IgD-negative memory B cell (primary cell): ENCODE measurements around the gene SHC4. TPM values are rescaled to one million over a fixed set of nuclear protein-coding genes. Genes with fewer than 3 reads are reported as not detected.
A peak's percentile ranks its signal among the peaks of the same experiment; 100 is the strongest.
"Not testable (repeated sequence)": the region's sequence is repeated elsewhere in the genome, so short reads cannot be mapped to it uniquely, and the experiment has no call there.

Experiments
- H3K27ac Mint-ChIP-seq, 3 donors: one replicate each; pipeline ENCODE4 v1.8.0; 2020 to 2022; ENCODE audit warnings: mild to moderate bottlenecking in 3 of 3, mixed read lengths in 3 of 3, moderate library complexity in 1 of 3
- H3K27me3 Mint-ChIP-seq: one replicate; pipeline ENCODE4 v1.8.0; 2021; ENCODE audit warnings: mixed read lengths
- H3K36me3 Mint-ChIP-seq: one replicate; pipeline ENCODE4 v1.8.0; 2020; ENCODE audit warnings: mild to moderate bottlenecking, mixed read lengths
- H3K4me1 Mint-ChIP-seq, 3 donors: one replicate each; pipeline ENCODE4 v1.8.0; 2020 to 2022; ENCODE audit warnings: mixed read lengths in 3 of 3, mild to moderate bottlenecking in 1 of 3
- H3K4me3 Mint-ChIP-seq, 4 donors: one replicate each; pipeline ENCODE4 v1.8.0; 2020 to 2022; ENCODE audit warnings: mild to moderate bottlenecking in 4 of 4, mixed read lengths in 4 of 4, moderate library complexity in 3 of 4
- H3K9me3 Mint-ChIP-seq, 3 donors: one replicate each; pipeline ENCODE4 v1.8.0; 2020 to 2021; ENCODE audit warnings: mixed read lengths in 3 of 3, mild to moderate bottlenecking in 1 of 3
- polyA plus RNA-seq: library from polyadenylated mRNA; unstranded; fragments of 300-500 nt; fragmentation: Illumina TruSeq; gene quantifications from one replicate; pipeline ENCODE4 v1.2.3, GENCODE V29; 2021

The SHC4 gene
- polyA plus RNA-seq, 1 donor from 2014 or later = not detected

DNA sequence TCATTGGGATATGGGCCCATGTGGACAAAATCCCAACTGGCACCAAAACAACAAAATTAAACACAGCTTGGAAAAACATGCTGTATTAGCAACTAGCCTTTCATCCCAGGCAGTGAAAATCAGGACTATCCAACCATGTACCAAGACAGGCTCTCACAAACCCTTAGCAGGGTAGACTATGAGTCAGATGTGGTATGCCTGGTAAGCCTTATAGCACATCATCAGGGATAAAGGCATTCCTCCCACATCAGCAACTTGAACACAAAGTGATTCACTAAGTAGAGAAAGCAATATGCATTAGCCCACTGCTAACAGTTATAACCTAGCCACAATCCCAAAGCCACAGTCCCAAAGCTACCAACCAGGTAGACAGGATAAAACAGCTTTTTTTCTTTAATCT lies 160.9 kb downstream of the SHC4 start:
- Mint-ChIP-seq H3K36me3 (peaks cover 1% of the 10 kb centered on the region), H3K27ac (no peak overlapping the region), H3K9me3 (no peaks in the 10 kb centered on the region), H3K4me3 (no peak overlapping the region), H3K4me1 (peaks cover 10 to 22% (median 20%) of the 10 kb centered on the region in 3 donors), H3K27me3 (no peaks in the 10 kb centered on the region)

DNA sequence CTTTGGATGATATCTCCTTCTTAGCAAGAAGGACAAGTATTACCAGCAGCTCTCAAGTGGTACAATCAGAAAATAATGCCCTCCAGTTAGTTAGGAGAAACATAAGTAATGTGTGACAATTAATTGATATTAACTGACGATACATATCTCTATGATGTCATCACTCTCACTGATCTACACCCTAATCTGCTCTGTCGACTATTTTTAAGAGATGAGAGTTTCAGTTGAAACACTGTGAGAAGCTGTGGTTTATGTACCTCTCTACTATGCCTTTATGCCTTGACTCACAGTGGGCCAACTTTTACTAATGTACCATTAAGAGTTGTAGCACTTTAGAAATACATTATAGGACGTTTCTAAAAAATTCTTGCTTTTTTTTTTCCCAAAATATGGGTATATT lies 161.5 kb downstream of the SHC4 start:
- H3K9me3 Mint-ChIP-seq = no peaks in the 10 kb centered on the region
- no peak overlapping the region for H3K4me3 Mint-ChIP-seq
- H3K36me3 Mint-ChIP-seq = peaks cover 1% of the 10 kb centered on the region
- H3K27me3 Mint-ChIP-seq = no peaks in the 10 kb centered on the region
- peaks cover 10 to 22% (median 22%) of the 10 kb centered on the region in 3 donors for H3K4me1 Mint-ChIP-seq
- H3K27ac Mint-ChIP-seq = no peak overlapping the region

DNA sequence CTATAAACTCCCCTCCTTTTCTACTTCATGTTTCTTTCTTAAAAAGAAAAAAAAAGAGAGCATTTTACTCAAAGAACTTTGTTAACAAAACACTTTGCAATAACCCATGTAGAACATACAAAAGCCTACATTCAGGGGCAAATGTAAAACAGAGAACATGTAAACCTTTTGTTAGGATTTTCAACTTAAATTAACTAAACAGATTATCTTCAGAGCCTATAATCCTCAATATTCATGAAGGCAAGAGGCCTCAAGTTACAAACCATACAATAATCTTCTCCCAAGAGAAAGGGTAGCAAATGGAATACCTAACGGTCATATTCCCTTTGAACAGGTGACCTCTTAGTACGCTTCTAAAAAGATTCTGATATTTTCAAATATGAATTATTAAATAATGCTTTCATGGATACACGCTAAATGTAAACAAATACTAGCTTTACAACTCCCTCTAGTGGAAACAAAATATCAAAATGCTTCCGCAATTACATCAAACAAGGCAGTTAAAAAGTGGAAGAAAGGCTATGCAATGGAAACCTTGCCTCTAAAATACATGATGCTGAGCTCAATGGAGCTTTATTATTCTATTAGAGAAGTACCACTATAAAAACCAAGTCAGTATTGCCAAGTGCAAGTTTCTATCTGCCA lies 162.8 kb downstream of the SHC4 start:
- Mint-ChIP-seq H3K4me1 (peaks cover under 1 to 16% (median 11%) of the 10 kb centered on the region in 3 donors), H3K4me3 (no peak overlapping the region), H3K36me3 (peaks cover 1% of the 10 kb centered on the region), H3K27ac (no peak overlapping the region), H3K27me3 (no peaks in the 10 kb centered on the region), H3K9me3 (no peaks in the 10 kb centered on the region)

- Mint-ChIP-seq H3K4me3 (no peak overlapping the region), H3K36me3 (no peaks in the 10 kb centered on the region), H3K9me3 (no peaks in the 10 kb centered on the region), H3K27ac (no peak overlapping the region), H3K27me3 (no peaks in the 10 kb centered on the region), H3K4me1 (peaks cover 1 to 18% (median 11%) of the 10 kb centered on the region in 3 donors)
Observed at GRCh38 chr15:48800245-48800644, 163.5 kb downstream of the SHC4 start.

DNA sequence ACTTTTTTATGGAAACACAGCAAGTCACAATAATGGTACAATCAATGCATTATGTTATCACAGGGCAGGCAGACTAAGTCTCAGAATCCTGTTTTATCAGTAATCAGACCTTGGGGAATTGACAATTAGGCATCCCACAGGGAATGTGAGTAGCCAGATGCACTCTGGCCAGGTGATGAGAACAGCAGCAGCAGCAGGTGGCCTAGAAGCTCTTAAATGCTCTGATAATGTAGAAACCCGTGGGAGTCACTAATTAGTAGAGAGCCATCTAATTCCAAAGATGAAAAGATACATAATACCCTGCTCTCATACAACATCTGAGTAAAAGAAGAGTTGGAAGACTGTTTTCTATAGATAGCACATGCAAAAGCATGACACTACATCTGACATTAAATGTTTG lies 165.4 kb downstream of the SHC4 start:
- no peak overlapping the region for H3K27ac Mint-ChIP-seq

GRCh38 chr15:48796930-48797329 lies 166.8 kb downstream of the SHC4 start:
- Mint-ChIP-seq H3K36me3 (peaks cover 6% of the 10 kb centered on the region), H3K27me3 (no peaks in the 10 kb centered on the region), H3K27ac (no peak overlapping the region), H3K9me3 (no peaks in the 10 kb centered on the region), H3K4me3 (peak overlapping the region in 1 of 4 donors; percentile 7), H3K4me1 (peaks cover 9 to 15% (median 14%) of the 10 kb centered on the region in 3 donors)

More for the DNA sequence above, 165.4 kb downstream of the SHC4 start:
- Mint-ChIP-seq H3K4me3 (no peak overlapping the region), H3K27me3 (no peaks in the 10 kb centered on the region), H3K36me3 (no peaks in the 10 kb centered on the region), H3K4me1 (peaks cover 9 to 18% (median 14%) of the 10 kb centered on the region in 3 donors), H3K9me3 (no peaks in the 10 kb centered on the region)

DNA sequence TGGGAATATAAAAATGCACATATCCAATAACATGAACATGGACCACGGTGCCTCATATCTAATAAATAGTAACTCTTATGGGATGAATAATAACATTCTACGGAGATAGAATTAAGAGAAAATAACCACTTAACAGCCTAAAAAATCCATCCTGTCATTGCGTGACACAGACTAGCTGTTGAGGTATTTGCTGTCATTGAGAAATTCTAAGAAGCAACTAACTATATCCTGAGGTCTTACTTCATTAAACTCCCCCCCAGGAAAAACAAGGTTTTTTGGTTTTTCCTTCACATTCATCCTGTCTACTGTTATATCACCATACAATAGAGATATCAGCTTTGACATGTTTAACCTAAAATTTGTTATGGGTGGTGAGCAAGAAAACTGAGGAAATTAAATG lies 167.2 kb downstream of the SHC4 start:
- Mint-ChIP-seq H3K4me3 (no peak overlapping the region), H3K27me3 (no peaks in the 10 kb centered on the region), H3K27ac (no peak overlapping the region), H3K36me3 (peaks cover 6% of the 10 kb centered on the region), H3K4me1 (peaks cover 9 to 15% (median 14%) of the 10 kb centered on the region in 3 donors), H3K9me3 (no peaks in the 10 kb centered on the region)

GRCh38 chr15:48795901-48796300 lies 167.8 kb downstream of the SHC4 start:
- Mint-ChIP-seq H3K9me3 (no peaks in the 10 kb centered on the region), H3K36me3 (peaks cover 6% of the 10 kb centered on the region), H3K27ac (peak overlapping the region in 2 of 3 donors; percentile 51 to 67), H3K4me1 (peaks cover 9 to 14% (median 10%) of the 10 kb centered on the region in 3 donors), H3K27me3 (no peaks in the 10 kb centered on the region), H3K4me3 (no peak overlapping the region)

GRCh38 chr15:48794697-48795134 lies 169.0 kb downstream of the SHC4 start:
- Mint-ChIP-seq H3K27ac (peak overlapping the region; percentile 81 to 92 (median 92)), H3K36me3 (peaks cover 9% of the 10 kb centered on the region), H3K4me1 (peaks cover 9 to 14% (median 10%) of the 10 kb centered on the region in 3 donors), H3K27me3 (no peaks in the 10 kb centered on the region), H3K9me3 (no peaks in the 10 kb centered on the region), H3K4me3 (peak overlapping the region; percentile 3 to 93 (median 60))

GRCh38 chr15:48792408-48792807 lies 171.3 kb downstream of the SHC4 start:
- Mint-ChIP-seq H3K9me3 (no peaks in the 10 kb centered on the region), H3K36me3 (peaks cover 13% of the 10 kb centered on the region), H3K27ac (no peak overlapping the region)

DNA sequence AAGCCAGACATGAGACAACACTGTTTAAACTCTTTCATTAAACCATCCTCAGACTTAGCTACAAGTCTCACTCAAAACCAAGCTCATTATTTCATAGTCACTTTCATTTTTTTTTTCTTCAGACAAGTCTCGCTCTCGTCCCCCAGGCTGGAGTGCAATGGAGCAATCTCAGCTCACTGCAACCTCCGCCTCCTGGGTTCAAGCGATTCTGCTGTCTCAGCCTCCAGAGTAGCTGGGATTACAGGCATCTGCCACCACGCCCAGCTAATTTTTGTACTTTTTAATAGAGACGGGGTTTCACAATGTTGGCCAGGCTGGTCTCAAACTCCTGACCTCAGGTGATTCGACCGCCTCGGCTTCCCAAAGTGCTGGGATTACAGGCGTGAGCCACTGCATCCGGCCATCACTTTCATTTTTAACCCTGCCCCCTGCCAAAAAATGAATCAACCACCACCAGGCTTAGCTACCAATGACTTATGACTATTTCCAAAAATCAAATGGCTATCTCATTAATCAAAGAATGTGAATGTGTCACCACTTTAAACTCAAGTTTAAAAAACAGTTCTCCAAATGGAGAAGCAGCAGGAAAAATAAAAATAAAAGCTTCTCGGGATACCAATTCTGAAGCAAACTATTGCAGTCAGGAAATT lies 173.1 kb downstream of the SHC4 start:
- H3K27ac Mint-ChIP-seq, H3K4me3 Mint-ChIP-seq, H3K4me1 Mint-ChIP-seq, H3K27me3 Mint-ChIP-seq, H3K9me3 Mint-ChIP-seq: not testable (repeated sequence)
- H3K36me3 Mint-ChIP-seq = peaks cover 19% of the 10 kb centered on the region

More at GRCh38 chr15:48792408-48792807, 171.3 kb downstream of the SHC4 start:
- Mint-ChIP-seq H3K4me3 (no peak overlapping the region), H3K27me3 (no peaks in the 10 kb centered on the region), H3K4me1 (peaks cover 8 to 14% (median 9%) of the 10 kb centered on the region in 3 donors)

- Mint-ChIP-seq H3K4me3 (no peak overlapping the region), H3K27ac (no peak overlapping the region), H3K4me1 (no peaks in the 10 kb centered on the region), H3K27me3 (no peaks in the 10 kb centered on the region), H3K36me3 (peaks cover 16% of the 10 kb centered on the region), H3K9me3 (no peaks in the 10 kb centered on the region)
Observed at GRCh38 chr15:48785712-48786111, 178.0 kb downstream of the SHC4 start.

DNA sequence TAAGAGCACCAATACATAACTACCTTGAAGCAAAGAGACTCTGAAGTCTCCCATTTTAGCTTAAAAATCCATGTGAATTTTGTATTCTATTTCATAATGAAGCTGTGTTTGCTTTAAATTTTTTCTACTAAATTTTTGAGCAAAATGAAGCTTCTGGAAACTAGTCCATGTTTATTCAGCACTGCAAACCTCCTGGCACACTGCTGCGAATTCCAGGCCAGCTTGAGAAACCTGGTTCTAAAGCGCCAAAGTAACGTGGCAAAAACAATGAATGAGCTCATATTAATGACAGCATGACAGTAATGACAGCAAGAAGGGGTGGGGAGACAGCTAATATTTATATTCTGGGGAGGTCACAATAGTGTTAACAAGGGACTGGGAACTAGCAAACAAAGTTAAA lies 178.5 kb downstream of the SHC4 start:
- Mint-ChIP-seq H3K9me3 (no peaks in the 10 kb centered on the region), H3K27me3 (no peaks in the 10 kb centered on the region), H3K4me3 (no peak overlapping the region), H3K36me3 (peaks cover 16% of the 10 kb centered on the region), H3K27ac (no peak overlapping the region), H3K4me1 (no peaks in the 10 kb centered on the region)

DNA sequence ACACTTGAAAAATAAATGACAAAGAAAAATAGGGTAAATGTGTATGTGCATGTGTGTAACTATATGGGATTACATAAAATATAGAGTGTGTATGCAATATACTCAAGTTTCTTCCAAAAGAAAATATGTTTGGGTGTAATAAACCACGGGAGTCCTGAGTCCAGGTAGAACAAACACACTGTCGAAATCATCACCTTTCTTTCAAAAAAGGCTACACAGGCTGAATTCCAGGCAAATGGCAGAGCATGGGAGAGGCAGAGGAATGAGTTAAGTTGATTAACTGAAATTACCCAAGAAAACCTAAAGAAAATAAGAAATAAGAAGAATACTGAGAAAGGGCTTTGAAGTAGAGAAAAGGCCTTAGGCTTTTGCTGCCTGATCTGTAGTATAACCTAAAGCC lies 179.0 kb downstream of the SHC4 start:
- H3K36me3 Mint-ChIP-seq = peaks cover 17% of the 10 kb centered on the region

DNA sequence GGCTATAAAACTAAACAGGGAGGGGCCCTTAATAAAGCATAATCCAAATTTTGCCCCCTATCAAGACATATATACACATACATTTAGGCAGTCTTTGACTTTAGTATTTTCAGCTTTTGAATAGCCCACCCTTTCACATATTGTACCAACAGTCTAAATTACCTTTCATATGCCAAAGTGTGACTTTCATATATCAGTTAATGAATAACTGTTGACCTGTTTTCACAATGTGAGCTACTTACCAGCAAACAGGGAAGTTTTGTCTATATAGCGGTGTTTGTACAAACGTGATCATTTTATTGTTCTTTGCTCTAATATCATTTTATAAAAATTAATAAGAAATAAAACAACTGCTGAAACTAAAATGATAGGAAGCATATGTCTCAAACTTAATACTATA lies 180.8 kb downstream of the SHC4 start:
- H3K4me3 Mint-ChIP-seq = no peak overlapping the region
- no peaks in the 10 kb centered on the region for H3K27me3 Mint-ChIP-seq
- no peaks in the 10 kb centered on the region for H3K9me3 Mint-ChIP-seq
- no peaks in the 10 kb centered on the region for H3K4me1 Mint-ChIP-seq
- H3K36me3 Mint-ChIP-seq = peaks cover 15% of the 10 kb centered on the region
- no peak overlapping the region for H3K27ac Mint-ChIP-seq

More for the DNA sequence above, 179.0 kb downstream of the SHC4 start:
- H3K9me3 Mint-ChIP-seq = no peaks in the 10 kb centered on the region
- no peak overlapping the region for H3K4me3 Mint-ChIP-seq
- no peaks in the 10 kb centered on the region for H3K27me3 Mint-ChIP-seq
- H3K4me1 Mint-ChIP-seq = no peaks in the 10 kb centered on the region
- no peak overlapping the region for H3K27ac Mint-ChIP-seq
